HepG2 (cell line): ENCODE results near the gene PLEKHA5. TPM values are rescaled to one million over a fixed set of nuclear protein-coding genes. Genes with fewer than 3 reads are reported as not detected.

Source experiments
- ATAC-seq: fragments of 200-7000 bp; cut with Tn5 transposase; 3 replicates; pipeline ENCODE4 v1.9.1; 2020; ENCODE audit warnings: mild to moderate bottlenecking, moderate library complexity
- BruUV-seq: library from RNA; stranded (reverse); fragments of 400-500 nt; replicated peaks from 2 replicates; lab custom pipeline; 2021; lab: Mats Ljungman, UMichigan
- CTCF ChIA-PET: fragments of 300-600 bp; formaldehyde crosslinking; extraction: SDS; loops from one replicate; lab custom pipeline; 2021; ENCODE audit warnings: low total read pairs, inconsistent platforms, low intra/inter-chr PET ratio; lab: Yijun Ruan, JAX
- POLR2A ChIA-PET: fragments of 350-600 bp; sonication (Branson Sonifier 250); formaldehyde crosslinking; loops from one replicate; lab custom pipeline; 2020; ENCODE audit warnings: antibody characterized with exemption, inconsistent platforms; lab: Yijun Ruan, JAX
- DNase-seq: peaks from one replicate; pipeline ENCODE4 v3.0.0-alpha.2; 2015; ENCODE audit warnings: low spot score
- FAIRE-seq: peaks from 3 replicates; lab custom pipeline; 2011; peaks lifted over from hg19 to GRCh38; lab: Jason Lieb, UNC
- H2AFZ ChIP-seq: one replicate; pipeline ENCODE4 v1.6.1; 2011; ENCODE audit warnings: low read length, inconsistent platforms
- H3K27ac ChIP-seq: fragments of 300-600 bp; 3 replicates; pipeline ENCODE4 v1.8.0; 2011; ENCODE audit warnings: mixed run types, mild to moderate bottlenecking, mixed read lengths, low read length, inconsistent platforms; ENCODE audit not compliant: insufficient read depth; ENCODE audit errors: extremely low read length
- H3K27me3 ChIP-seq, 2 experiments: fragments of 200-600 bp in 1 of 2; 2 replicates in 1 of 2; 3 replicates in 1 of 2; pipeline versions ENCODE4 v1.6.0 to v1.8.0; 2011; ENCODE audit warnings: low read length in 2 of 2, mild to moderate bottlenecking in 2 of 2, moderate library complexity in 2 of 2, inconsistent platforms in 1 of 2; ENCODE audit not compliant: insufficient read depth in 2 of 2, control insufficient read depth in 1 of 2
- H3K36me3 ChIP-seq, 2 experiments: fragments of 200-600 bp in 1 of 2; replicated peaks in 1 of 2; 2 replicates in 1 of 2; 3 replicates in 1 of 2; pipeline versions ENCODE4 v1.5.1 to v1.8.0; 2011; ENCODE audit warnings: low read length in 2 of 2, inconsistent platforms in 1 of 2; ENCODE audit not compliant: insufficient read depth in 2 of 2, control insufficient read depth in 1 of 2
- H3K4me1 ChIP-seq: 2 replicates; pipeline ENCODE4 v1.5.1; 2012; ENCODE audit warnings: low read length, inconsistent platforms; ENCODE audit not compliant: insufficient read depth
- H3K4me2 ChIP-seq: 2 replicates; pipeline ENCODE4 v1.6.0; 2011; ENCODE audit warnings: low read depth, low read length, inconsistent platforms
- H3K4me3 ChIP-seq, 3 experiments: fragments of 200-600 bp in 1 of 3; sonication (generic), shearing (Covaris generic) in 1 of 3; replicated peaks in 1 of 3; 2 replicates each; pipeline ENCODE4 v1.5.1; 2011 to 2016; ENCODE audit warnings: low read length in 3 of 3, inconsistent platforms in 2 of 3, low read depth in 2 of 3, mild to moderate bottlenecking in 2 of 3, control low read depth in 1 of 3, mixed read lengths in 1 of 3; ENCODE audit not compliant: insufficient read depth in 1 of 3
- H3K79me2 ChIP-seq: one replicate; pipeline ENCODE4 v1.6.1; 2011; ENCODE audit warnings: low read length, inconsistent platforms; ENCODE audit not compliant: insufficient read depth
- H3K9ac ChIP-seq: 2 replicates; pipeline ENCODE4 v1.6.0; 2011; ENCODE audit warnings: mild to moderate bottlenecking, low read depth, low read length, inconsistent platforms; ENCODE audit not compliant: insufficient read depth
- H3K9me3 ChIP-seq: 2 replicates; pipeline ENCODE4 v1.5.1; 2012; ENCODE audit warnings: mild to moderate bottlenecking, low read length
- H4K20me1 ChIP-seq: 2 replicates; pipeline ENCODE4 v1.6.0; 2011; ENCODE audit warnings: inconsistent platforms, mild to moderate bottlenecking, low read length, moderate library complexity; ENCODE audit not compliant: insufficient read depth
- FOXK1 ChIP-seq: sonication (generic); formaldehyde crosslinking; IDR thresholded peaks from 2 replicates; pipeline ENCODE4 v1.4.0; 2020; ENCODE audit warnings: low read depth, missing genetic modification reagents, borderline replicate concordance
- KLF15 ChIP-seq: sonication (generic); formaldehyde crosslinking; IDR thresholded peaks from 2 replicates; pipeline ENCODE4 v1.8.1; 2023; ENCODE audit warnings: borderline replicate concordance, mild to moderate bottlenecking, inconsistent platforms, missing genetic modification reagents, mixed read lengths
- SNAPC5 ChIP-seq: sonication (generic); formaldehyde crosslinking; IDR thresholded peaks from 2 replicates; pipeline ENCODE4 v1.8.1; 2023; ENCODE audit warnings: mild to moderate bottlenecking, missing genetic modification reagents, borderline replicate concordance
- SOX6 ChIP-seq, 2 experiments: fragments of 450-650 bp in 1 of 2; sonication (generic) in 1 of 2; formaldehyde crosslinking in 1 of 2; IDR thresholded peaks; 2 replicates each; pipeline versions ENCODE4 v1.4.0 to v1.6.1; 2017 to 2020; ENCODE audit warnings: antibody characterized with exemption in 1 of 2, mild to moderate bottlenecking in 1 of 2, missing genetic modification reagents in 1 of 2
- TEAD2 ChIP-seq: sonication (generic); formaldehyde crosslinking; IDR thresholded peaks from 2 replicates; pipeline ENCODE4 v1.9.0; 2021; ENCODE audit warnings: missing genetic modification reagents
- ZNF383 ChIP-seq: sonication (generic); formaldehyde crosslinking; IDR thresholded peaks from 2 replicates; pipeline ENCODE4 v1.4.0; 2020; ENCODE audit warnings: missing genetic modification reagents, mild to moderate bottlenecking, borderline replicate concordance
- ZNF609 ChIP-seq: sonication (generic); formaldehyde crosslinking; IDR thresholded peaks from 2 replicates; pipeline ENCODE4 v1.4.0; 2020; ENCODE audit warnings: mild to moderate bottlenecking, missing genetic modification reagents, borderline replicate concordance
- ZNF772 ChIP-seq: sonication (generic); formaldehyde crosslinking; IDR thresholded peaks from 2 replicates; pipeline ENCODE4 v1.5.0; 2020; ENCODE audit warnings: mild to moderate bottlenecking, missing genetic modification reagents
- WGBS: methylation state at CpG from one replicate; pipeline ENCODE4 v1.1.6; 2017; ENCODE audit warnings: low lambda C conversion rate; 5-methylcytosine and 5-hydroxymethylcytosine counted together
- in situ Hi-C: cut with HindIII; loops from 2 replicates; pipeline ENCODE4 v1.10.0; 2017; ENCODE audit warnings: low pct_unique_long_range_greater_than_20kb; ENCODE audit not compliant: extremely low pct_ligation_motif_present
- intact Hi-C: fragments of 100-400 bp; cut with micrococcal nuclease; formaldehyde crosslinking; loops from one replicate; pipeline ENCODE4 v1.10.0; 2022; ENCODE audit not compliant: unreplicated experiment
- polyA plus RNA-seq, 8 experiments: library from polyadenylated mRNA; depleted of rRNA in 3 of 8; stranded (reverse) in 7 of 8; unstranded in 1 of 8; fragments of >200 nt; fragmentation: Illumina TruSeq in 4 of 8; extraction: Trizol in 4 of 8; gene quantifications; 2 replicates each; pipeline versions ENCODE4 v1.2.1 to v1.2.3, GENCODE V29; 2011 to 2016; ENCODE audit warnings: low read depth in 4 of 8, missing spikeins in 1 of 8, mixed read lengths in 1 of 8; ENCODE audit not compliant: insufficient read depth in 1 of 8
- total RNA-seq, 5 experiments: library from RNA; depleted of rRNA; stranded (reverse); fragments of >200 nt; fragmentation: Illumina TruSeq; extraction: Trizol; gene quantifications; 2 replicates each; pipeline ENCODE4 v1.2.3, GENCODE V29; 2016; ENCODE audit warnings: low read depth in 1 of 5

PLEKHA5 gene
- total and polyA plus RNA-seq, 2 of the 13 experiments (the other 11 are each of a cell fraction or from before 2014, with no cell fraction given): 4.2 to 15.4 TPM

GRCh38 chr12:19251481-19252132 is 122.1 kb downstream of the PLEKHA5 start (continued):
- TF ChIP-seq ZNF609 (CRISPR knock-in tag): no peak
- TF ChIP-seq TEAD2 (CRISPR knock-in tag): no peak
- no peak for TF ChIP-seq FOXK1 (CRISPR knock-in tag)
- TF ChIP-seq SOX6 (IDR thresholded peaks at IDR 0.05): no peak
- no peak for TF ChIP-seq SOX6 (CRISPR knock-in tag; IDR thresholded peaks at IDR 0.05)
- TF ChIP-seq KLF15 (CRISPR knock-in tag): no peak
- no peak for TF ChIP-seq ZNF383 (CRISPR knock-in tag)

- H3K36me3 ChIP-seq: no peaks in the 10 kb centered on the region
- no peak overlapping the region for H3K4me3 ChIP-seq
- BruUV-seq: no TSS peak
- H3K4me2 ChIP-seq: no peak overlapping the region
- no peaks in the 10 kb centered on the region for H3K27me3 ChIP-seq
- in situ Hi-C loops (no loop called here), intact Hi-C loops (no loop called here)
- no peak overlapping the region for H2AFZ ChIP-seq
- H3K9ac ChIP-seq: no peak overlapping the region
- no peak for TF ChIP-seq ZNF772 (CRISPR knock-in tag)
- no peak for TF ChIP-seq SNAPC5
- H3K4me1 ChIP-seq: no peaks in the 10 kb centered on the region
- H3K9me3 ChIP-seq: no peaks in the 10 kb centered on the region
- H3K79me2 ChIP-seq: no peaks in the 10 kb centered on the region
- H4K20me1 ChIP-seq: no peaks in the 10 kb centered on the region
- CTCF ChIA-PET: no interaction called here
- WGBS: 94% methylated on average over 2 of the region's 2 CpGs
- FAIRE-seq (no peak), DNase-seq (no peak), ATAC-seq (no peak)
- H3K27ac ChIP-seq: no peak overlapping the region
- POLR2A ChIA-PET: no interaction called here
Observed at GRCh38 chr12:19260135-19260534, 130.6 kb downstream of the PLEKHA5 start.
